ENCODE data around the gene SMYD5.

The SMYD5 gene

GRCh38 chr2:73258186-73258912 is 44.3 kb downstream of the SMYD5 start:
- no peak for TF ChIP-seq GATA3 (IDR thresholded peaks at IDR 0.05; ENCODE audit: low read depth, low read length)
- no peak for TF ChIP-seq GATA2 (IDR thresholded peaks at IDR 0.05; ENCODE audit: low read depth, low read length)

- TF ChIP-seq GATA3 (IDR thresholded peaks at IDR 0.05; ENCODE audit: low read depth, low read length) (no peak), GATA2 (IDR thresholded peaks at IDR 0.05; ENCODE audit: low read depth, low read length) (no peak)
Measured at GRCh38 chr2:73258913-73259215, 44.8 kb downstream of the SMYD5 start.

- TF ChIP-seq GATA3 (IDR thresholded peaks at IDR 0.05; ENCODE audit: low read depth, low read length), result no peak
Measured at GRCh38 chr2:73259276-73259675, 45.2 kb downstream of the SMYD5 start.

- TF ChIP-seq GATA2 (IDR thresholded peaks at IDR 0.05; ENCODE audit: low read depth, low read length) (no peak), GATA3 (IDR thresholded peaks at IDR 0.05; ENCODE audit: low read depth, low read length) (no peak)
Measured at GRCh38 chr2:73259704-73260337, 45.8 kb downstream of the SMYD5 start.

GRCh38 chr2:73260338-73260984 is 46.4 kb downstream of the SMYD5 start:
- TF ChIP-seq GATA2 (IDR thresholded peaks at IDR 0.05; ENCODE audit: low read depth, low read length) (no peak), GATA3 (IDR thresholded peaks at IDR 0.05; ENCODE audit: low read depth, low read length) (no peak)

- TF ChIP-seq GATA2 (IDR thresholded peaks at IDR 0.05; ENCODE audit: low read depth, low read length), result no peak
- TF ChIP-seq GATA3 (IDR thresholded peaks at IDR 0.05; ENCODE audit: low read depth, low read length), result no peak
Measured at GRCh38 chr2:73262108-73262651, 48.1 kb downstream of the SMYD5 start.

- no peak for TF ChIP-seq GATA2 (IDR thresholded peaks at IDR 0.05; ENCODE audit: low read depth, low read length)
- TF ChIP-seq GATA3 (IDR thresholded peaks at IDR 0.05; ENCODE audit: low read depth, low read length), result no peak
Measured at GRCh38 chr2:73263540-73264331, 49.7 kb downstream of the SMYD5 start.

GRCh38 chr2:73264332-73264606 is 50.2 kb downstream of the SMYD5 start:
- no peak for TF ChIP-seq GATA2 (IDR thresholded peaks at IDR 0.05; ENCODE audit: low read depth, low read length)
- TF ChIP-seq GATA3 (IDR thresholded peaks at IDR 0.05; ENCODE audit: low read depth, low read length), result no peak

- TF ChIP-seq GATA2 (IDR thresholded peaks at IDR 0.05; ENCODE audit: low read depth, low read length) (no peak), GATA3 (IDR thresholded peaks at IDR 0.05; ENCODE audit: low read depth, low read length) (no peak)
Measured at GRCh38 chr2:73264783-73265182, 50.7 kb downstream of the SMYD5 start.

- TF ChIP-seq GATA3 (IDR thresholded peaks at IDR 0.05; ENCODE audit: low read depth, low read length), result no peak
- no peak for TF ChIP-seq GATA2 (IDR thresholded peaks at IDR 0.05; ENCODE audit: low read depth, low read length)
Measured at GRCh38 chr2:73265298-73266060, 51.4 kb downstream of the SMYD5 start.

- TF ChIP-seq GATA2 (IDR thresholded peaks at IDR 0.05; ENCODE audit: low read depth, low read length) (no peak), GATA3 (IDR thresholded peaks at IDR 0.05; ENCODE audit: low read depth, low read length) (no peak)
Measured at GRCh38 chr2:73266061-73266901, 52.2 kb downstream of the SMYD5 start.

GRCh38 chr2:73267008-73267407 is 53.0 kb downstream of the SMYD5 start:
- no peak for TF ChIP-seq GATA3 (IDR thresholded peaks at IDR 0.05; ENCODE audit: low read depth, low read length)
- no peak for TF ChIP-seq GATA2 (IDR thresholded peaks at IDR 0.05; ENCODE audit: low read depth, low read length)

- TF ChIP-seq GATA3 (IDR thresholded peaks at IDR 0.05; ENCODE audit: low read depth, low read length) (no peak), GATA2 (IDR thresholded peaks at IDR 0.05; ENCODE audit: low read depth, low read length) (no peak)
Measured at GRCh38 chr2:73268366-73268829, 54.4 kb downstream of the SMYD5 start.
